Kidney (tissue), 14 donors: ENCODE measurements around the gene MTIF2. TPM values are rescaled to one million over a fixed set of nuclear protein-coding genes. Genes with fewer than 3 reads are reported as not detected.
A peak's percentile ranks its signal among the peaks of the same experiment; 100 is the strongest.

Source experiments
- DNase-seq, 5 donors: peaks; one replicate each; pipeline ENCODE4 v3.0.0-alpha.2; 2013 to 2020
- FAIRE-seq: peaks from 2 replicates; lab custom pipeline; 2012; peaks lifted over from hg19 to GRCh38; lab: Jason Lieb, UNC
- H3K27ac ChIP-seq, 2 donors: one replicate each; pipeline ENCODE4 v1.7.0; 2013; ENCODE audit warnings: low read depth in 2 of 2, low read length in 2 of 2, inconsistent platforms in 1 of 2
- H3K27me3 ChIP-seq: one replicate; pipeline ENCODE4 v1.7.1; 2013; ENCODE audit warnings: low read length, inconsistent platforms; ENCODE audit not compliant: control insufficient read depth, insufficient read depth
- H3K36me3 ChIP-seq, 3 donors: one replicate each; pipeline versions ENCODE4 v1.7.0 to v1.7.1; 2013; ENCODE audit warnings: low read length in 3 of 3, control low read depth in 1 of 3, inconsistent platforms in 1 of 3; ENCODE audit not compliant: insufficient read depth in 3 of 3, control insufficient read depth in 2 of 3
- H3K4me1 ChIP-seq, 3 donors: one replicate each; pipeline versions ENCODE4 v1.7.0 to v1.7.1; 2013; ENCODE audit warnings: low read length in 3 of 3, inconsistent platforms in 1 of 3, low read depth in 1 of 3; ENCODE audit not compliant: control insufficient read depth in 2 of 3, insufficient read depth in 2 of 3
- H3K4me3 ChIP-seq, 3 donors: one replicate each; pipeline versions ENCODE4 v1.7.0 to v1.8.1; 2013; ENCODE audit warnings: low read length in 3 of 3, control low read depth in 1 of 3, inconsistent platforms in 1 of 3
- H3K9ac ChIP-seq, 3 donors: one replicate each; pipeline versions ENCODE4 v1.7.0 to v1.7.1; 2013; ENCODE audit warnings: low read length in 3 of 3, control low read depth in 1 of 3, inconsistent platforms in 1 of 3
- H3K9me3 ChIP-seq, 3 donors: one replicate each; pipeline versions ENCODE4 v1.7.0 to v1.7.1; 2013; ENCODE audit warnings: low read length in 3 of 3, control low read depth in 1 of 3, inconsistent platforms in 1 of 3; ENCODE audit not compliant: control insufficient read depth in 2 of 3, insufficient read depth in 1 of 3
- CTCF ChIP-seq: IDR thresholded peaks from 3 replicates; pipeline ENCODE4 v1.5.1; 2012; ENCODE audit warnings: mild to moderate bottlenecking, moderate library complexity, borderline replicate concordance; ENCODE audit not compliant: insufficient read depth; ENCODE audit errors: extremely low read depth
- intact Hi-C: fragments of 100-400 bp; cut with DNase I; formaldehyde crosslinking; loops from one replicate; pipeline ENCODE4 v1.11.1; 2022
- polyA plus RNA-seq: library from polyadenylated mRNA; stranded (reverse); fragments of 350-450 nt; fragmentation: Illumina TruSeq; extraction: RNeasy Lipid Tissue Mini Kit (QIAGEN cat#74804); gene quantifications from one replicate; pipeline ENCODE4 v1.2.3, GENCODE V29; 2014; ENCODE audit warnings: low read depth, low replicate concordance; ENCODE audit not compliant: insufficient read depth
- total RNA-seq: library from RNA; stranded (reverse); fragmentation: NEBNext Ultra II Directional; extraction: Animal tissue kit (Norgen Biotek cat#: 25700); gene quantifications from one replicate; pipeline ENCODE4 v1.2.1, GENCODE V29; 2021
- donor health status: control.
- donor health status: control.
- donor health status: control.
- donor health status: control.
- donor health status: control.
- donor health status: DM: yes; HTN: yes; CAD: no.
- donor health status: Normal renal cell carcinoma (clear cell type).

The MTIF2 gene
- total and polyA plus RNA-seq, 2 donors from 2014 or later: 26.0 to 27.3 TPM

- H3K27ac ChIP-seq: no peak overlapping the region
- no peak for DNase-seq
- peaks cover 7 to 33% (median 19%) of the 10 kb centered on the region in 3 donors for H3K36me3 ChIP-seq
Measured at GRCh38 chr2:55233658-55233940, 35.4 kb downstream of the MTIF2 start.

GRCh38 chr2:55232863-55233657 lies 36.0 kb downstream of the MTIF2 start:
- intact Hi-C loops: no loop called here
- Histone ChIP-seq H3K27ac (peak overlapping the region; percentile 97 to 99), H3K9ac (peak overlapping the region; percentile 81 to 98 (median 88)), H3K27me3 (no peaks in the 10 kb centered on the region), H3K9me3 (no peaks in the 10 kb centered on the region), H3K4me3 (peak overlapping the region; percentile 91 to 97 (median 92)), H3K36me3 (peaks cover 7 to 32% (median 19%) of the 10 kb centered on the region in 3 donors), H3K4me1 (peaks cover 0 to 8% (median 2%) of the 10 kb centered on the region in 3 donors)
- peak in 4 of 5 donors; percentile 26 to 79 (median 61) for DNase-seq
- TF ChIP-seq CTCF: no peak
- FAIRE-seq: no peak

More at GRCh38 chr2:55233658-55233940, 35.4 kb downstream of the MTIF2 start:
- FAIRE-seq: no peak
- intact Hi-C loops: no loop called here
- Histone ChIP-seq H3K4me1 (peaks cover 0 to 5% (median 2%) of the 10 kb centered on the region in 3 donors), H3K9me3 (no peaks in the 10 kb centered on the region), H3K27me3 (no peaks in the 10 kb centered on the region), H3K9ac (peak overlapping the region; percentile 81 to 98 (median 88)), H3K4me3 (peak overlapping the region; percentile 91 to 97 (median 92))
- no peak for TF ChIP-seq CTCF

- H3K4me3 ChIP-seq: peak within 1 kb of the TSS; percentile 91 to 97 (median 92)
- H3K36me3 ChIP-seq: peaks cover 7 to 32% (median 19%) of the 10 kb centered on the region in 3 donors
- no peak for TF ChIP-seq CTCF
- intact Hi-C loops: no loop called here
- H3K27ac ChIP-seq: peak within 1 kb of the TSS; percentile 97 to 99
- H3K27me3 ChIP-seq: no peaks in the 10 kb centered on the region
- FAIRE-seq: no peak
- peak within 1 kb of the TSS; percentile 81 to 98 (median 88) for H3K9ac ChIP-seq
- H3K4me1 ChIP-seq: peaks cover 0 to 8% (median 2%) of the 10 kb centered on the region in 3 donors
- no peaks in the 10 kb centered on the region for H3K9me3 ChIP-seq
- DNase-seq: peak; percentile 92 to 98 (median 96)
Measured at GRCh38 chr2:55232084-55232862, 36.8 kb downstream of the MTIF2 start, which contains the start of the genes CLHC1 and RPS27A. CLHC1 (minus strand) TSS chr2:55232293; CDS start chr2:55222411, 9,882 bp downstream. RPS27A (plus strand) TSS chr2:55232688; CDS start chr2:55232825, 137 bp downstream.
